Caki2 (cell line): ENCODE results near the gene ACTA1. TPM values are rescaled to one million over a fixed set of nuclear protein-coding genes. Genes with fewer than 3 reads are reported as not detected.
"Not testable (repeated sequence)": the region's sequence is repeated elsewhere in the genome, so short reads cannot be mapped to it uniquely, and the experiment has no call there.

Experiments
- DNase-seq: peaks from one replicate; pipeline ENCODE4 v3.0.0-alpha.2; 2015; ENCODE audit warnings: low read depth
- in situ Hi-C: cut with HindIII; loops from 2 replicates; pipeline ENCODE4 v1.10.0; 2016; ENCODE audit warnings: low sequenced_read_pairs, low pct_unique_long_range_greater_than_20kb, mixed read lengths
- total RNA-seq: library from RNA; depleted of rRNA; stranded (reverse); fragments of >200 nt; shearing (Covaris generic); gene quantifications from 2 replicates; pipeline ENCODE4 v1.2.3, GENCODE V29; 2014; ENCODE audit warnings: low replicate concordance

The ACTA1 gene
- total RNA-seq, 1 experiment from 2014 or later = not detected

DNA sequence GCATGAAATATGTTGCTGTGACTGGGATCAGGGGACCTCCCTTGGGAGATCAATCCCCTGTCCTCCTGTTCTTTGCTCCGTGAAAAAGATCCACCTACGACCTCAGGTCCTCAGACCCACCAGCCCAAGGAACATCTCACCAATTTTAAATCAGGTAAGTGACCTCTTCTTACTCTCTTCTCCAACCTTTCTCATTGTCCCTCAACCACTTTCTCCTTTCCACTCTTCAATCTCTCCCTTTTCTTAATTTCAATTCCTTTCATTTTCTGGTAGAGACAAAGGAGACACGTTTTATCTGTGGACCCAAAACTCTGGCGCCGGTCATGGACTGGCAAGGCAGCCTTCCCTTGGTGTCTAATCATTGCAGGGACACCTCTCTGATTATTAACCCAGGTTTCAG lies 21.1 kb downstream of the ACTA1 start:
- in situ Hi-C loops, DNase-seq: not testable (repeated sequence)

DNA sequence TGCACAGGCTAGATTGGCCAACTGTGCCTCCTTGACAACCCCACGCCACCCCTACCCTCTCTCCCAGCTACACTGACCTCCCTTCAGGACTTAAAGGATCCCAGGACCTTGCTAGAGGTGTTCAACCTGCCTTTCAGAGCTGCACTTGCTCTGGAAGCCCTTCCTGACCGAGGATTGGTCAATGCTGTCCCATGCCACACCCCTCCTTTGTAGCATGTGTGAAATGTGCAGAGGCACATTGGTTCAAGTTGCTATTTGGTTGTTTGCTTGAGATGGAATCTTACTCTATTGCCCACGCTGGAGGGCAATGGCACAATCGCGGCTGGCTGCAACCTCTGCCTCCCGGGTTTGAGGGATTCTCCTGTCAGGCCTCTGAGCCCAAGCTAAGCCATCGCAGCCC lies 21.8 kb downstream of the ACTA1 start:
- in situ Hi-C loops = no loop called here

DNA sequence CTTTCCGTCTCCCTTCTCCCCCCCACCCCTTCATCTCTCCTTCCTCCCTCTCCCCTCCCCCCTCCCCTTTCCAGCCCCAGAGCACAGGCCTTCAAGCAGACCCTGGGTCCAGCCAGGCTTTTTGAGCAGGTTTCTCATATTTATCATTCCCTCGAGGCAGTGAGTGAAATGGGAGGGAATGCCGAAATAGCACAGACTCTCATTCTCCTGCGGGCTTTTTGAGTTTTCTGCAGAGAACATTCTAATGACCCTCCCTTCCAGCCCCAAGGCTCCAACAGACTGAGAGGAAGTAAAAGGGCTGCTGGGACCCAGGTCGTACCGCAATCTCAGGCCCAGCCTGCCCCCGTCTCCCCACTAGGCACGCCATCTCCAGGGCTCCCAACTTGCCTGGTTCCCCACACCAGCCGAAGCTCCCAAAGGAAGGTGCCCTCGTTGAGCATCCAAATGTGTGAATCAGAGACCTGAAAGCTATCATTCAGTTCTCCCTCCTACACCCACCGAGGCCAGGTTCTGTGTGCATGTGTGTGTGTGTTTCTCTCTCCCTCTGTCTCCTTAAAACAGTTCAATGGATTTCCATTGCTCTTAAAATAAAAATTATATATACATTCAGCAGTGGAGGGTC lies 22.3 kb downstream of the ACTA1 start:
- in situ Hi-C loops = no loop called here
- DNase-seq = no peak

More for the DNA sequence above, 21.8 kb downstream of the ACTA1 start:
- DNase-seq = no peak

DNA sequence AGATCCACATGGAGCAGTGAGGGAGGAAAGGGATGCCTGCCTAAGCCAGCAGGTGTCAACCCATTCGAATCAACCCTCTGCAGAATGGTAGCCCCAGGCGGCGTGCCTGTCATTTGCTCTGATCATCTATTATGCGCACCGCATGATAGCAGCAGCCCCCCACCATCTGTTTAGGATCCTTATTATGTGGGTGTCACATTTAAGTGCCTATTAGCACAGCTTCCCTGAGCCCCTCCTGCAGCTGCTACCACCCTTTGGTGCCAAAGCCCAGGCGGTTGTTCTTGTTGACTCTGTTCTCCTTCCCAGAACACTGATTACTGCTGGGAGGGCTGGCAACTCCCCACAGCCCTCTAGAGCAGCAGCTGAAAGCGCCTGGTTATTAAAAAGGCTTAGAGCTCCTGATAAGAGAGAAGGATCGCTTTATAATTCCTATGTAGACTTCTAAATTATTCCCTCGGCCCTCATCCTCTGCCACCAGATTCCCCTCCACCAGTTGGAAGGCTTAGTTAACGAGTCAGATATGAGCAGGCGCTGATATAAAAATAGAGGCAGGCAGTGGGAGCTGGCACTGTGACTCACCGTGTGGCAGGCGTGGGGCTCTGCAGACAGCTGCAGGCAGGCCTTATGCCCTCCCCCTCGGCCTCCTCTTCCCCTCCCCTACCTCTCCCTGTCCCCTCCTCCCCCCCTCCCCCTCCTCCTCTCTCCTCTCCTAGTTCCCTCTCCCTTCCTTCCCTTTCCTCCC lies 23.0 kb downstream of the ACTA1 start:
- peak; percentile 41 for DNase-seq
- in situ Hi-C loops = no loop called here

DNA sequence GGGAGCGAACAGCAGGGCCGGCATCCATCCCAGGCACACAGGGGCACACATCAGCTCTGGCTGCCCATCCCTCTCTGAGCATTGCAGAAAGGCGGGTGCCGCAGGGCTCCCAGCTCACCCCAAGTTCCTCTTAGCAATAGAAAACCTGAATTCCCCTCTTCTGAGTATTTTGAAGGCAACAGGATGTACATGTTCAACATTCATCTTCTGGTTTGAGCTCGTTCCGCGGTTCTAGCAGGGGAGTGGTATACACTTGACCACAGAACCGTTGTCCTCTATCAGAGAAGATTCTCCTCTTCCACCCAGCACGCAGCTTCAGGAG lies 23.6 kb downstream of the ACTA1 start:
- in situ Hi-C loops = no loop called here
- no peak for DNase-seq

DNA sequence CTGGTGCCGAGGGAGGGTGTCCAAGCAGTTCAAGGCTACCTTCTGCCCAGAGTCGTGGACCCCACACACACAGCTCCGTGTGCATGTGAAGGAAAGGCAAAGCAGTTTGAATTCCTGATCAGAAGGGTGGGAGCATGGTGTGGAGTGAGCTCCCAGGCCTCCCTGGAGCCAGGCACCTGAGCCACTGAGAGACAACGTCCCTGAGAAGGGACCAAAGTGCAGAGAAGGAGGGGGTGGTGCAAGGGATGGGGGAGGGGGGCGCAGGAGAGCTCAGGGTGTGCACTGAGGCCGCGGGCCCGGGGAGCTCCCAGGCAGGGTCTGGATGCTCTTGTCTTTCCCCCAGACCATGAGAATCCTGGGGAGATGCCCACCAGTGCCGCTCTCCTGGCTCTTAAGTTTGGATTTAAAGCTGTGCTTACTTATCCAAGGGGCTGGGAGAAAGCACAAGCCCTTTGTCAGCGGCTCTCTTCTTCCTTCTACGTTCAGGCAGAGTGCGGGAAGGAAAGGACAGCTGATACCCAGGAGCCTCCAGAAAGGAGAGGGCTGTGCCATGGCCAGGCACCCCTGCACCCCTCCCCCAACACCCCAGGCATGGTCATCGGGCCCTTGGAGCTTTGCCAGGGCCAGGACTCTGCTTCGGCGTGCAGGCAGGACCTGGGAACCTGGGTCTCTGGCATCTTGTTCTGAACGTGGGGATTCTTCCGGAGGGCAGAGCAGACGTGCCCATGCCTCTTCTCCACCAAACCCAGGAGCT lies 24.1 kb downstream of the ACTA1 start:
- no peak for DNase-seq
- in situ Hi-C loops = no loop called here

DNA sequence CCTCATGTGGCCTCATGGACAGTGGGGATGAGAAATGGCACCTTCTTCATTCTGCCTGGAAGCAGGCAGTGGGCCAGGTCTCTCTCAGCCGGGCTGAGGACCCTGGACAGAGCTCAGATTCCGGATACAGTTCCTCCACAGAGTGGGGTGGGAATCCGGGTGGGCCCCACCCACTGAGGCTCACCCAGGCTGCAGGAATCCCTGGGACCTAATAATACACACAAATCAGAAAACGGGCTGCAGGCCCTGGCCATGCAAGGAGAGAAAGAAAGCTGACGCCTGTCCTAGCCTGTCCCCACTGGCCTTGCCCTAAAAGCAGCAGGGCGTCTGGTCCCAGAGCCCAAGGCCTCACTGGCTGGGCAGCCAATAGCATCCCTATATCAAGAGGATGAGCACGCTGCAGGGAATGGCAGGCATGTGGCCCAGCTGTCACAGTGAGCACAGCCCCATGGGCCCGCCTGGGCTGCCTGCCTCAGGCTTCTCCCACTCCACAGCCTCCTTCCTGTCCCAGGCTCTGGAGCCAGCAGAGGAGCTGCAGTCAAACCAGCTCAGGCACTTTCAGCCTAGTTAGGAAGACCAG lies 25.3 kb downstream of the ACTA1 start:
- in situ Hi-C loops = no loop called here
- no peak for DNase-seq

DNA sequence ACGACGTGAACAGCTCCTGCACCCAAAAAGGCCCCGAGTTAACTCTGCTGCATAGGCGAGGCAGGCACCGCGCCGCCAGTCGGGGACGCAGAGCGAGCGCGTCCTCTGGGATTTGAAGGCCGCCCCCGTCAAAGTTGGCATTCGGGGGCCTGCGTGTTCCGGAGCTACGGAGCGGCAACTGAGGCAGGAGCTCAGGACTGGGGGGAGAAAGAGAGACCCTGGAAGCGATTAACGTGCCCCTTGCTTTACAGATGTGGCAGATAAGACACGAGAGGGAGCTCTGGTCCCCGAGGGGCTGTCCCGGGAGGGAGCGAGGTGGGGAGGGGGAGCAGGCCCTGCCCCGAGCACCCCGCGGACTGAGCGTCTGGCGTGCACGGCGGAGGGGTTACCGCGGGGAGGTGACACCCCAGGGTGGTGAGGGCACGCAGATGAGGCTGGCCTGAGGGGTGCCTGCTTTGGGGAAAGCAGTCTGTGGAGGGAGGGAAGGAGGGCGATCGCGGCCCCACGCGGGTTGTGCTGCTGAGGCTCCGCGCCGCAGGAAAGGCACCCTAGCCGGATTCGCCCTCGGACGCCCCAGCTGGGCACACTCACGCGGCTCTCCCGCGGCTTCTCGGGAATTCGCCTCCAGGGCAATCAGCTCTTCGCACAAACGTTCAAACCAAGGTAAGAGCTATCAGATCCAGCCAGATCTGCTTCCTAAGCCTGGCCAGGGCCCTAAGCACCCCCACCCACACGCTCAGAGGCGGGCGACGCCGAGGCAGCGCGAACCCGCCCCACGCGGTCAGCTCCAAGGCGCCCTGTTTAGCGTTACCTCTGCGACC lies 26.5 kb downstream of the ACTA1 start:
- in situ Hi-C loops = no loop called here

DNA sequence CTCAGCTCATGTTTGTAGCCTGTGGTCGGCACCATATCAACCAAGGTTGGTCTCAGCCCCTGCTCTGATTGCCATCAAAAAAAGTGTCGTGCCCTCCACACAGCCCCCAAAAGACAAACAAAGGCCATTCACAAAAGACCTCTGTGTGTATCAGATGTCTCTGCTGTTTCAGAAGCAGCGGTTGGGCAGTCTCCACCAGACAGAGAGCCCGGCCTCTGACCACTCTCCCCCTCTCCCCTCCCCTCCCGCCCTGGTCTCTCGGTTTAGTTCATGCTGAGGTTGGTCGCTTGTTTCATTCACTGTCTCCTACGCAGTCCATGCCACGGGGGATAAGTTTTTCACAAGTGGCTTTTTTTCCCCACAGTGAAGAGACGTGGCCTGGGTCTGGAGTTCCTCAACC lies 27.1 kb downstream of the ACTA1 start:
- in situ Hi-C loops = no loop called here
- no peak for DNase-seq

More for the DNA sequence above, 26.5 kb downstream of the ACTA1 start:
- DNase-seq = no peak

DNA sequence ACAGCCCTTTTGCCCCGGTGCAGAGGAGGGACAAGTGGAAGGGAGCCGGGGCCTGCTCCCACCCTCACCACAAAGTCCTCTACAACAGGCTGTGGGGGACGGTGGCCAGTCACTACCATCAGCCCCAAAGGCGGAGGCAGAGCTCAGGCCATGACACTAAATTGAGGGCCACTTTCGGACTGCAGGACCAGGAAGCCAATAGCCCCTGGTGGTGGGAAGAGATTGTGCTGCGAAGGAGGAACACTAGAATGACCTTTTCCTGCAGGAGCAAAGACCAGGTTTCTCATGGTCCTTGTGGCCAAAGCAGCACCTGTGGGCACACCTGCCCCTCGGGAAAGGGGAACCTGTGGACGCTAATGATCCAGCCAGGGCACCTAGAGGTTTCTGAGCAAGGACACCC lies 30.3 kb downstream of the ACTA1 start:
- in situ Hi-C loops = no loop called here
- no peak for DNase-seq

DNA sequence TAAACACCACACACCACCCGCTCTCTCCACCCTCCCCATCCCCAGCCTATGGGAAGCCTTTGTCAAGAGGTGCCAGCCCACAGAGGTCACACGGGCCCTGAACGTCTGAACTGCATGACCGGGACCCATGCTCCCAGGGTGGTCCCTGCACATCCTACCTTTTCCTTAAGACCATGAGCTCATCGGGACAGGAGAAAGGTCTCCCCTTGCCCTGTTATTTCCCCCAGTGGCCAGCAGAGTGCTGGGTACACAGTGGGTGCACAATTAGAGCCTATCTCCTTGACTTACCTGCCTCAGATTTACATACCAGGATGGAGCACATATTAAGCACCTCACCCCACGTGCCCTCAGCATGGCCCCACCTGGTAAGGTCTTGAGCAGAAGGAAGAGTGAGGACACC lies 30.9 kb downstream of the ACTA1 start:
- DNase-seq = no peak
- in situ Hi-C loops = no loop called here

DNA sequence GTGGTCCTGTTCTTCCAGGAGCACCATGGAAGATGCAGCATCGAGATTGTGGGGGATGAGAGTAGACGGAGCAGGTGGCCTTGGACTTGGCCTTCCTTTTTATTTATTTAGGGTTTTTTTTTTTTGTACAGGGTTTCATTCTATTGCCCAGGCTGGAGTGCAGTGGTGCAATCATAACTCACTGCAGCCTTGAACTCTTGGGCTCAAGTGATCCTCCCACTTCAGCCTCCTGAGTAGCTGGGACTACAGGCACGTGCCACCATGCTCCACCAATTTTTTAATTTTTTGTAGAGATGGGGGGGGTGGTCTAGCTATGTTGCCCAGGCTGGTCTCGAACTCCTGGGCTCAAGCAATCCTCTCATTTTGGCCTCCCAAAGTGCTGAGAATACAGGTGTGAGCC lies 31.6 kb downstream of the ACTA1 start:
- DNase-seq, in situ Hi-C loops: not testable (repeated sequence)

DNA sequence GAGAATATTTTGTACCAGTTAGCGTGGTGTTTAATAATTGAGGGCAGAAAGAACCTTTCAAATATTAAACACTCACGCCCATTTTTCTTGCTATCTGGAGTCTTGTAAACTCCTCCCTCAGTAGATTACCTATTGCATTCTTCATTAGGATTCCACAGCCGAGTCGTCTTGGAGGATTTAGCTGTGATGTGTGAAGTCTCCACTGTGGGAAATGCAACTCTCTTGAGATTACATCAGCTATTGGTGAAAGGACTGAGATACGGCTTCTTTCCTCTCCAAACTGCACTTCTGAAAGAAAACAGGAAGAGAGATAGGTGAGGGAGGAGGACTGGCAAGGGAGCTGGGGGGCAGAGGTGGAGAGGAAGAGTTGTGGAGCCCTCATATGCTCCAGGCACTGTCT lies 36.1 kb downstream of the ACTA1 start:
- in situ Hi-C loops = no loop called here
- DNase-seq = no peak

DNA sequence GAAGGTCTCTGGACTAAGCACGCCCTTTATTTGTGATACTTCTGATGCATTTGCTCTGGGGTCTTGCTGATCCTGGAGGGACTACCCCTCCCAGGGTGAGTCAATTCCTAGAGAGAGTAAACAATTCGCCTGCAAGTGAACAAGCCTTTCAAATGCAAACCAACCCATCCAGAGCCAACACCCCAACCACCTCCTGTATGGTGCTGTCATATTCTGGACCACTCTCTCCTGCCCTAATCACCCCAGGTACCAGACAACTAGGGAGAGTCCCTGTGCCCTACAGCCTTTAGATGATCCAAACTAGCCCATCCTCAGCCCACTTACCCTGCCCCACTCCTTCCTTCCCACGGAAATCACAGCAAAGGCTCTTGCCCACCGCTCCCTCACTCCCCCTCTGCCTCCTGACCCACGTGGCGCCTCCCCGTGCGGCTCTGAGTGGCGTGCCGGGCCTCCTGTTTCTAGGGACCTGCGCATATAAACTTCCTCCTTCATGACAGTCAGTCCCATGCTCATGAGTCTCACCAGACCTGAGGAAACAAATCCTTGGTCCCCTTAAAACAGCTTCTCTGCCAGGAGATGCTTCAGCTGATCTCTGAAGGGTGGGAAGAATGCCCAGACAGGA lies 37.2 kb downstream of the ACTA1 start:
- in situ Hi-C loops = no loop called here
- DNase-seq = no peak

DNA sequence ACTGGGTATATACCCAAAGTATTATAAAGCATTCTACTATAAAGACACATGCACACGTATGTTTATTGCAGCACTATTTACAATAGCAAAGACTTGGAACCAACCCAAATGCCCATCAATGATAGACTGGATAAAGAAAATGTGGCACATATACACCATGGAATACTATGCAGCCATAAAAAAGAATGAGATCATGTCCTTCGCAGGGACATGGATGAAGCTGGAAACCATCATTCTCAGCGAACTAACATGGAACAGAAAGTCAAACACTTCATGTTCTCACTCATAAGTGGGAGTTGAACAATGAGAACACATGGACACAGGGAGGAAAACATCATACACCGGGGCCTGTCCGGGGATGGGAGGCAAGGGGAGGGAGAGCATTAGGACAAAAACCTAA lies 39.4 kb downstream of the ACTA1 start:
- in situ Hi-C loops, DNase-seq: not testable (repeated sequence)

DNA sequence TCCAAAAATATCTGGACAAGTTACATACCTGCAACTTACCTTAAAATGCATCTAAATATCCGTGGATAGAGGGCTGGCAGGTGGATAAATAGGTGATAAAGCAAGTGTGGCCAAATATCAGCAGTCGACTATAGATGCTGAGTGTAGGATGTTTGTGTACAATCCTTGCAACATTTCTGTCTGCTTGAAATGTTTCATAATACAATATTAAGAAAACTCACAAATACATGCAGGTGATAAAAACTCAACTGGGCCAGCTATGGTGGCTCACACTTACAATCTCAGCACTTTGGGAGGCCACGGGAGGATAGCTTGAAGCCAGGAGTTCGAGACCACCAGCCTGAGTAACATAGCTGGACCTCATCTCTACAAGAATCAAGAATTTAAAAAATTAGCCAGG lies 41.0 kb downstream of the ACTA1 start:
- DNase-seq = no peak
- in situ Hi-C loops = no loop called here

DNA sequence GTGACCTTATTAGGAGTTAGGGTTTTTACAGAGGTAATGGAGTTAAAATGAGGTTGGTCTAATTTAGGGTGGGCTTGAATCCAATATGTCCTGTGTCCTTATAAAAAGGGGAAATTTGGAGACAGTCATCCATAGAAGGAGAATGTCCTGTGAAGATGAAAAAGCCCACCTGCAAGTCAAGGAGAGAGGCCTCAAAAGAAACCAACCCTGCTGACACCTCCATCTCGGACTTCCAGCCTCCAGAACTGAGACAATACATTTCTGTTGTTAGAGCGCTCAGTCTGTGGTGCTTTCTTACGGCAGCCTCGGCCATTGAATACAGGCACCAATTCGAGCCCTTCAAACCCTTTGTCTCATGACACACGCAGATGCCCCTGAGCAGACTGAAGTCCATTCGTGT lies 43.8 kb downstream of the ACTA1 start:
- DNase-seq = no peak
- in situ Hi-C loops = no loop called here
